Vagina (tissue), 2 donors: Measurements from ENCODE around the gene G6PC3. TPM values are rescaled to one million over a fixed set of nuclear protein-coding genes. Genes with fewer than 3 reads are reported as not detected.

Experiments used
- DNase-seq, 2 donors: peaks; one replicate each; pipeline ENCODE4 v3.0.0-alpha.2; 2017; ENCODE audit errors: extremely low spot score in 2 of 2
- H3K27ac ChIP-seq: fragments of 200-600 bp; sonication (generic); one replicate; pipeline ENCODE4 v1.5.1; 2019
- H3K27me3 ChIP-seq: fragments of 200-600 bp; sonication (generic); one replicate; pipeline ENCODE4 v1.5.1; 2019
- H3K36me3 ChIP-seq, 2 donors: fragments of 200-600 bp; sonication (generic); one replicate each; pipeline ENCODE4 v1.5.1; 2017 to 2019
- H3K4me1 ChIP-seq: fragments of 200-600 bp; sonication (generic); one replicate; pipeline ENCODE4 v1.5.1; 2019
- H3K4me3 ChIP-seq, 2 donors: fragments of 200-600 bp; sonication (generic); 1 replicate in 1 of 2; 2 replicates in 1 of 2; pipeline ENCODE4 v1.5.1; 2016 to 2019
- H3K9me3 ChIP-seq: fragments of 200-600 bp; sonication (generic); one replicate; pipeline ENCODE4 v1.5.1; 2019
- CTCF ChIP-seq, 3 experiments: fragments of 450-650 bp in 2 of 3; fragments of 200-600 bp in 1 of 3; sonication (generic) in 1 of 3; IDR thresholded peaks; one replicate each; pipeline ENCODE4 v1.5.1; 2017 to 2019; ENCODE audit warnings: antibody characterized with exemption in 3 of 3, mild to moderate bottlenecking in 2 of 3, moderate library complexity in 2 of 3
- POLR2A ChIP-seq, 2 donors: fragments of 450-650 bp; IDR thresholded peaks; one replicate each; pipeline ENCODE4 v1.6.1; 2017; ENCODE audit warnings: antibody characterized with exemption in 2 of 2, mild to moderate bottlenecking in 2 of 2, moderate library complexity in 2 of 2
- POLR2AphosphoS5 ChIP-seq, 2 donors: sonication (generic); formaldehyde crosslinking; IDR thresholded peaks; one replicate each; pipeline ENCODE4 v1.9.0; 2017; ENCODE audit warnings: antibody characterized with exemption in 2 of 2, mild to moderate bottlenecking in 2 of 2, low read depth in 1 of 2; ENCODE audit not compliant: insufficient read depth in 1 of 2
- intact Hi-C: fragments of 100-400 bp; cut with DNase I; formaldehyde crosslinking; loops from one replicate; pipeline ENCODE4 v1.15.1; 2023
- small RNA-seq: library from RNA; depleted of rRNA; stranded (forward); fragments of <200 nt; gene quantifications from one replicate; pipeline ENCODE3, GENCODE V24; 2016
- total RNA-seq: library from RNA; depleted of rRNA; stranded (reverse); fragments of >200 nt; gene quantifications from one replicate; pipeline ENCODE4 v1.2.3, GENCODE V29; 2016

The G6PC3 gene
- total RNA-seq, 1 donor from 2014 or later, result 44.0 TPM

- no peaks in the 10 kb centered on the region for H3K9me3 ChIP-seq
- H3K4me3 ChIP-seq, result peak within 1 kb of the TSS; percentile 84 to 96
- no peaks in the 10 kb centered on the region for H3K36me3 ChIP-seq
- DNase-seq, result peak in 1 of 2 donors; percentile 98
- TF ChIP-seq POLR2AphosphoS5 (IDR thresholded peaks at IDR 0.05; ENCODE audit: insufficient read depth in 1 of 2, low read depth in 1 of 2), result peak; percentile 73 to 94
- peak in 1 of 2 donors; percentile 81 for TF ChIP-seq POLR2A (IDR thresholded peaks at IDR 0.05)
- peak in 2 of 3 experiments; percentile 51 to 62 for TF ChIP-seq CTCF (IDR thresholded peaks at IDR 0.05)
- peak within 1 kb of the TSS; percentile 99 for H3K27ac ChIP-seq
- no peaks in the 10 kb centered on the region for H3K27me3 ChIP-seq
- peaks cover 53% of the 10 kb centered on the region for H3K4me1 ChIP-seq
- intact Hi-C loops, result loop anchor here (5.0 kb wide), 1 partner anchor 56 kb away; the partner anchor contains the start of gene LSM12
Observed at GRCh38 chr17:44123356-44124117, 53.0 kb downstream of the G6PC3 start, which contains the start of gene HDAC5. Gene HDAC5, minus strand, starts transcription at chr17:44123641. Its CDS starts 6,126 bp downstream, at chr17:44117515.

GRCh38 chr17:44124118-44124438, 53.5 kb downstream of the G6PC3 start:
- Histone ChIP-seq H3K4me1 (peaks cover 47% of the 10 kb centered on the region), H3K27me3 (no peaks in the 10 kb centered on the region), H3K27ac (peak overlapping the region; percentile 99), H3K9me3 (no peaks in the 10 kb centered on the region), H3K4me3 (peak overlapping the region; percentile 84 to 96), H3K36me3 (no peaks in the 10 kb centered on the region)
- TF ChIP-seq CTCF (IDR thresholded peaks at IDR 0.05) (no peak), POLR2AphosphoS5 (IDR thresholded peaks at IDR 0.05; ENCODE audit: insufficient read depth in 1 of 2, low read depth in 1 of 2) (no peak), POLR2A (IDR thresholded peaks at IDR 0.05) (no peak)
- DNase-seq, result no peak
- intact Hi-C loops, result loop anchor here (5.0 kb wide), 1 partner anchor 57 kb away; the partner anchor contains the start of gene LSM12

Small RNA genes lying within 50 kb of the gene (small RNA-seq; reads per million reads assigned to genes)
- not detected for gene RF00012

Other genes starting within 250 kb of the G6PC3 start
- 30.2 TPM for gene MPP3, start 237.6 kb upstream of the G6PC3 start, total RNA-seq
- gene CD300LG, start 223.6 kb upstream of the G6PC3 start, total RNA-seq, result 5.6 TPM
- gene MPP2, start 163.2 kb upstream of the G6PC3 start, total RNA-seq, result 7.6 TPM
- not detected for gene PPY, start 128.3 kb upstream of the G6PC3 start, total RNA-seq
- gene PYY, start 116.8 kb upstream of the G6PC3 start, total RNA-seq, result not detected
- gene NAGS, start 66.1 kb upstream of the G6PC3 start, total RNA-seq, result 4.9 TPM
- 33.6 TPM for gene TMEM101, start 55.8 kb upstream of the G6PC3 start, total RNA-seq
- 27.3 TPM for gene LSM12, start 4.1 kb upstream of the G6PC3 start, total RNA-seq
- gene HDAC5, start 52.9 kb downstream of the G6PC3 start, total RNA-seq, result 86.9 TPM
- 2.0 TPM for gene HROB, start 71.2 kb downstream of the G6PC3 start, total RNA-seq
- gene ASB16, start 100.0 kb downstream of the G6PC3 start, total RNA-seq, result not detected
- gene TMUB2, start 116.2 kb downstream of the G6PC3 start, total RNA-seq, result 34.9 TPM
- gene ATXN7L3, start 129.1 kb downstream of the G6PC3 start, total RNA-seq, result 27.3 TPM
- 53.5 TPM for gene UBTF, start 148.9 kb downstream of the G6PC3 start, total RNA-seq
- gene SLC4A1, start 197.4 kb downstream of the G6PC3 start, total RNA-seq, result not detected
- gene RUNDC3A, start 237.9 kb downstream of the G6PC3 start, total RNA-seq, result 2.0 TPM